HUES48 (cell line): Measurements from ENCODE around the gene TRMT10A.
"Not testable (repeated sequence)": the region's sequence is repeated elsewhere in the genome, so short reads cannot be mapped to it uniquely, and the experiment has no call there.

Experiments used
- H3K27ac ChIP-seq: one replicate; pipeline ENCODE4 v1.7.0; 2013; ENCODE audit warnings: low read depth, low read length, inconsistent platforms
- H3K27me3 ChIP-seq: 2 replicates; pipeline ENCODE4 v1.6.1; 2013; ENCODE audit warnings: mild to moderate bottlenecking, low read length; ENCODE audit not compliant: control insufficient read depth, insufficient read depth
- H3K36me3 ChIP-seq: 2 replicates; pipeline ENCODE4 v1.6.1; 2013; ENCODE audit warnings: low read length; ENCODE audit not compliant: control insufficient read depth, insufficient read depth
- H3K4me1 ChIP-seq: 2 replicates; pipeline ENCODE4 v1.6.1; 2013; ENCODE audit warnings: mild to moderate bottlenecking, low read length; ENCODE audit not compliant: control insufficient read depth, insufficient read depth
- H3K4me3 ChIP-seq: 2 replicates; pipeline ENCODE4 v1.5.1; 2013; ENCODE audit warnings: mild to moderate bottlenecking, low read depth, low read length
- H3K9ac ChIP-seq: 2 replicates; pipeline ENCODE4 v1.6.1; 2013; ENCODE audit warnings: mild to moderate bottlenecking, low read depth, low read length, moderate library complexity
- H3K9me3 ChIP-seq: 2 replicates; pipeline ENCODE4 v1.6.1; 2013; ENCODE audit warnings: low read length; ENCODE audit not compliant: control insufficient read depth, insufficient read depth

The TRMT10A gene

GRCh38 chr4:99540277-99540939 is 23.4 kb downstream of the TRMT10A start:
- H3K9me3 ChIP-seq, result no peaks in the 10 kb centered on the region
- H3K27me3 ChIP-seq, result no peaks in the 10 kb centered on the region
- H3K4me3 ChIP-seq, result no peak overlapping the region
- no peaks in the 10 kb centered on the region for H3K36me3 ChIP-seq
- H3K27ac ChIP-seq, result no peak overlapping the region
- peaks cover 6% of the 10 kb centered on the region for H3K4me1 ChIP-seq
- H3K9ac ChIP-seq, result no peak overlapping the region

GRCh38 chr4:99537674-99538073 is 26.2 kb downstream of the TRMT10A start:
- Histone ChIP-seq H3K4me1 (peaks cover 6% of the 10 kb centered on the region), H3K36me3 (no peaks in the 10 kb centered on the region), H3K27ac (no peak overlapping the region), H3K9me3 (no peaks in the 10 kb centered on the region), H3K27me3 (no peaks in the 10 kb centered on the region), H3K9ac (no peak overlapping the region), H3K4me3 (no peak overlapping the region)

- no peak overlapping the region for H3K9ac ChIP-seq
These were observed 27.0 kb downstream of the TRMT10A start for GRCh38 chr4:99536848-99537247.

GRCh38 chr4:99536271-99536670 is 27.6 kb downstream of the TRMT10A start:
- H3K4me1 ChIP-seq, result peaks cover 6% of the 10 kb centered on the region
- no peak overlapping the region for H3K4me3 ChIP-seq
- H3K9ac ChIP-seq, result no peak overlapping the region
- no peaks in the 10 kb centered on the region for H3K27me3 ChIP-seq
- no peaks in the 10 kb centered on the region for H3K36me3 ChIP-seq
- peak overlapping the region; percentile 56 for H3K27ac ChIP-seq
- no peaks in the 10 kb centered on the region for H3K9me3 ChIP-seq

More at GRCh38 chr4:99536848-99537247, 27.0 kb downstream of the TRMT10A start:
- peaks cover 6% of the 10 kb centered on the region for H3K4me1 ChIP-seq
- no peaks in the 10 kb centered on the region for H3K9me3 ChIP-seq
- no peaks in the 10 kb centered on the region for H3K36me3 ChIP-seq
- no peaks in the 10 kb centered on the region for H3K27me3 ChIP-seq
- H3K27ac ChIP-seq, result peak overlapping the region; percentile 56
- no peak overlapping the region for H3K4me3 ChIP-seq

GRCh38 chr4:99534699-99535098 is 29.1 kb downstream of the TRMT10A start:
- H3K4me3 ChIP-seq, H3K9ac ChIP-seq, H3K9me3 ChIP-seq, H3K4me1 ChIP-seq, H3K27ac ChIP-seq, H3K27me3 ChIP-seq, H3K36me3 ChIP-seq: not testable (repeated sequence)

- H3K9me3 ChIP-seq, result no peaks in the 10 kb centered on the region
- H3K36me3 ChIP-seq, result no peaks in the 10 kb centered on the region
- no peak overlapping the region for H3K4me3 ChIP-seq
- no peak overlapping the region for H3K9ac ChIP-seq
- no peak overlapping the region for H3K27ac ChIP-seq
- H3K4me1 ChIP-seq, result no peaks in the 10 kb centered on the region
- H3K27me3 ChIP-seq, result no peaks in the 10 kb centered on the region
These were observed 33.9 kb downstream of the TRMT10A start for GRCh38 chr4:99529956-99530355.

- Histone ChIP-seq H3K27me3 (no peaks in the 10 kb centered on the region), H3K9me3 (no peaks in the 10 kb centered on the region), H3K27ac (no peak overlapping the region), H3K4me3 (no peak overlapping the region), H3K36me3 (no peaks in the 10 kb centered on the region), H3K4me1 (no peaks in the 10 kb centered on the region), H3K9ac (no peak overlapping the region)
These were observed 34.6 kb downstream of the TRMT10A start for GRCh38 chr4:99529228-99529627.

GRCh38 chr4:99518601-99519295 is 45.1 kb downstream of the TRMT10A start:
- H3K36me3 ChIP-seq, result no peaks in the 10 kb centered on the region
- no peak overlapping the region for H3K4me3 ChIP-seq
- H3K27ac ChIP-seq, result no peak overlapping the region
- no peak overlapping the region for H3K9ac ChIP-seq
- H3K27me3 ChIP-seq, result no peaks in the 10 kb centered on the region
- no peaks in the 10 kb centered on the region for H3K9me3 ChIP-seq
- no peaks in the 10 kb centered on the region for H3K4me1 ChIP-seq

- H3K27ac ChIP-seq, result no peak within 1 kb of the TSS
- no peaks in the 10 kb centered on the region for H3K4me1 ChIP-seq
- H3K9me3 ChIP-seq, result no peaks in the 10 kb centered on the region
- H3K9ac ChIP-seq, result no peak within 1 kb of the TSS
- H3K36me3 ChIP-seq, result no peaks in the 10 kb centered on the region
- H3K27me3 ChIP-seq, result no peaks in the 10 kb centered on the region
- H3K4me3 ChIP-seq, result no peak within 1 kb of the TSS
These were observed 53.1 kb downstream of the TRMT10A start, which contains the start of gene C4orf17 for GRCh38 chr4:99510721-99511120. Gene C4orf17 (plus strand): TSS chr4:99511021. CDS start chr4:99513082, 2,061 bp downstream.

GRCh38 chr4:99507762-99508161 is 56.1 kb downstream of the TRMT10A start:
- no peaks in the 10 kb centered on the region for H3K4me1 ChIP-seq
- no peaks in the 10 kb centered on the region for H3K36me3 ChIP-seq
- no peak overlapping the region for H3K9ac ChIP-seq
- no peak overlapping the region for H3K4me3 ChIP-seq
- H3K27ac ChIP-seq, result no peak overlapping the region
- H3K27me3 ChIP-seq, result no peaks in the 10 kb centered on the region
- H3K9me3 ChIP-seq, result no peaks in the 10 kb centered on the region

- Histone ChIP-seq H3K4me1 (no peaks in the 10 kb centered on the region), H3K9me3 (no peaks in the 10 kb centered on the region), H3K36me3 (no peaks in the 10 kb centered on the region), H3K4me3 (no peak overlapping the region), H3K27ac (no peak overlapping the region), H3K9ac (no peak overlapping the region), H3K27me3 (no peaks in the 10 kb centered on the region)
These were observed 56.5 kb downstream of the TRMT10A start for GRCh38 chr4:99507349-99507748.
